GM10248 (cell line): ENCODE measurements around the gene ACKR2.

Experiments
- CTCF ChIA-PET: fragments of 300-600 bp; sonication (Branson Sonifier 250); formaldehyde crosslinking; extraction: SDS; loops from one replicate; lab custom pipeline; 2021; ENCODE audit warnings: antibody characterized with exemption; lab: Yijun Ruan, JAX
- POLR2A ChIA-PET: fragments of 350-650 bp; sonication (Branson Sonifier 250); formaldehyde crosslinking; extraction: SDS; loops from one replicate; lab custom pipeline; 2020; ENCODE audit warnings: antibody characterized with exemption; lab: Yijun Ruan, JAX
- DNase-seq: peaks from one replicate; pipeline ENCODE4 v3.0.0; 2012; ENCODE audit errors: extremely low spot score
- CTCF ChIP-seq: IDR thresholded peaks from 2 replicates; pipeline ENCODE4 v1.5.1; 2012; ENCODE audit warnings: mild to moderate bottlenecking, low read depth; ENCODE audit errors: extremely low read depth, missing control alignments, control extremely low read depth

The ACKR2 gene

GRCh38 chr3:42855547-42856380 lies 46.5 kb downstream of the ACKR2 start:
- POLR2A ChIA-PET = no interaction called here

DNA sequence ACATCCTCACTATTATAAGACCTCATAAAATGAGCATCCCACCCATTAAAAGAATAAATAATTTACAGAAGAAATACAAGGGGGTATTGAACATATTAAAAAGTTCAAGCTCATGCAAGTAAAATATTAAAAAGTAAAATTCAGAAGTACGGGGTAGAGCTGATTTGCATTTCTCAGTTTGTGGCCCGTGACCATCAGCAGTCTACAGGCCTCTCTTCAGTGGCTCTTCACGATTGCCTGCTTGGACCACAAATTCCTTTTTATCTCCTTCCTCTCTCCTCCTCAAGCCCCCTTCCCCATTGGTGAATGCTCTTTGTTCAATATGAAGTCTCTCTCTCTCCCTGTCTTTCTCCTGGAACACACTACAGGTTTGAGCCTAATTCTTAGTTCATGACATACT lies 47.3 kb downstream of the ACKR2 start:
- TF ChIP-seq CTCF = no peak
- DNase-seq = no peak
- ChIA-PET CTCF (interaction anchor here (1.1 to 1.4 kb wide), 2 partner anchors 13 to 26 kb away, joined by 3 to 6 read pairs; no protein-coding TSS in a partner anchor), POLR2A (no interaction called here)

More at GRCh38 chr3:42855547-42856380, 46.5 kb downstream of the ACKR2 start:
- no peak for DNase-seq
- CTCF ChIA-PET = interaction anchor here (1.0 to 1.1 kb wide), 2 partner anchors 13 to 26 kb away, joined by 3 read pairs; no protein-coding TSS in a partner anchor
- no peak for TF ChIP-seq CTCF

DNA sequence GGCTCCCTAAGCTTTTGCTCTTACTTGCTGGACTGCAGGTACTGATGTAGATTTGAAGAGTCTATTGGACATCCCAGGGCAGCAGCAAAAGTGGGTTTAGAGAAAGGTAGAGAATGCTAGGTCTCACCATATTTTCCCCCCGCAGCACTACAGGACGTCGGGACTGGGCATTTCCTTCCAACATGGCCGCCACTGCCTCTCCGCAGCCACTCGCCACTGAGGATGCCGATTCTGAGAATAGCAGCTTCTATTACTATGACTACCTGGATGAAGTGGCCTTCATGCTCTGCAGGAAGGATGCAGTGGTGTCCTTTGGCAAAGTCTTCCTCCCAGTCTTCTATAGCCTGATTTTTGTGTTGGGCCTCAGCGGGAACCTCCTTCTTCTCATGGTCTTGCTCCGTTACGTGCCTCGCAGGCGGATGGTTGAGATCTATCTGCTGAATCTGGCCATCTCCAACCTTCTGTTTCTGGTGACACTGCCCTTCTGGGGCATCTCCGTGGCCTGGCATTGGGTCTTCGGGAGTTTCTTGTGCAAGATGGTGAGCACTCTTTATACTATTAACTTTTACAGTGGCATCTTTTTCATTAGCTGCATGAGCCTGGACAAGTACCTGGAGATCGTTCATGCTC lies 55.2 kb downstream of the ACKR2 start:
- TF ChIP-seq CTCF = no peak
- DNase-seq = no peak
- CTCF ChIA-PET = interaction anchor here (1.5 kb wide), 2 partner anchors 17 to 33 kb away, joined by 3 to 4 read pairs; no protein-coding TSS in a partner anchor
- POLR2A ChIA-PET = no interaction called here

DNA sequence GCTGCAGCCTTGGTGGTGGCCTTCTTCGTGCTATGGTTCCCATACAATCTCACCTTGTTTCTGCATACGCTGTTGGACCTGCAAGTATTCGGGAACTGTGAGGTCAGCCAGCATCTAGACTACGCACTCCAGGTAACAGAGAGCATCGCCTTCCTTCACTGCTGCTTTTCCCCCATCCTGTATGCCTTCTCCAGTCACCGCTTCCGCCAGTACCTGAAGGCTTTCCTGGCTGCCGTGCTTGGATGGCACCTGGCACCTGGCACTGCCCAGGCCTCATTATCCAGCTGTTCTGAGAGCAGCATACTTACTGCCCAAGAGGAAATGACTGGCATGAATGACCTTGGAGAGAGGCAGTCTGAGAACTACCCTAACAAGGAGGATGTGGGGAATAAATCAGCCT lies 56.0 kb downstream of the ACKR2 start:
- POLR2A ChIA-PET = no interaction called here
- CTCF ChIA-PET = interaction anchor here (1.5 kb wide), 1 partner anchor 34 kb away, joined by 4 read pairs; no protein-coding TSS in a partner anchor
- no peak for DNase-seq
- TF ChIP-seq CTCF = no peak

- TF ChIP-seq CTCF = no peak
- ChIA-PET CTCF (no interaction called here), POLR2A (no interaction called here)
- DNase-seq = no peak
Measured at GRCh38 chr3:42867138-42867537, 57.9 kb downstream of the ACKR2 start.

DNA sequence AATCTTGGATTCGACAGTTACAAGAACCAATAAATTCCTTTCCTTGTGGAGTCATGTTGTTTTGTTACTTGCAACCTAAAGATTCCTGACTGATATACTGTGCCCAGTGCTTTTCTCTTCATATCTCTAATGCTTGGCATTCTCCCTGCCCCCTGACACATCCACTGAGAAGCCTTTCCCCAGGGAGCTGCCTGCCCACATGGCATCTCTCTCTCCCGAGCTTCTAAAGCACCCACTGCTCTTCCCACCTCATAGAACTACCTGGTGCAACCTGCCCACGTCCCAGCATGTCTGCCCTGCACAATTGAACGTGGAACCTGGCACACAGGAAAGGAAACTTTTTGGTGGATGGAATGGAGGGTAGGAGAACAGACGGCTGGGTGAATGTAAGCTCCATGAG lies 59.6 kb downstream of the ACKR2 start:
- ChIA-PET POLR2A (no interaction called here), CTCF (interaction anchor here (0.6 to 2.4 kb wide), 3 partner anchors 13 to 37 kb away, joined by 3 to 10 read pairs (median 5); no protein-coding TSS in a partner anchor)
- no peak for DNase-seq
- TF ChIP-seq CTCF = no peak
